Measurements from ENCODE around the gene PPP2R5D. TPM values are rescaled to one million over a fixed set of nuclear protein-coding genes. Genes with fewer than 3 reads are reported as not detected.

Gene PPP2R5D
- total RNA-seq, 2 donors from 2014 or later, result 57.5 to 59.1 TPM

- Mint-ChIP-seq H3K4me3 (no peak overlapping the region), H3K27me3 (ENCODE audit: insufficient read depth) (no peaks in the 10 kb centered on the region), H3K9me3 (no peaks in the 10 kb centered on the region), H3K36me3 (ENCODE audit: low read depth) (peaks cover 61% of the 10 kb centered on the region), H3K27ac (no peak overlapping the region), H3K4me1 (peaks cover 6% of the 10 kb centered on the region)
- Histone ChIP-seq H3K36me3 (ENCODE audit: control insufficient read depth, insufficient read depth, low read length) (peaks cover 67% of the 10 kb centered on the region), H3K4me3 (ENCODE audit: low read length) (no peak overlapping the region), H3K4me1 (ENCODE audit: control insufficient read depth, insufficient read depth, low read length) (peaks cover 5% of the 10 kb centered on the region), H3K27me3 (ENCODE audit: control insufficient read depth, insufficient read depth, low read length, poor library complexity, severe bottlenecking) (no peaks in the 10 kb centered on the region), H3K9me3 (ENCODE audit: control insufficient read depth, low read length) (no peaks in the 10 kb centered on the region), H3K9ac (ENCODE audit: extremely low read depth, low read length, poor library complexity, severe bottlenecking) (no peak overlapping the region), H3K27ac (ENCODE audit: low read depth, low read length) (no peak overlapping the region)
- WGBS, 2 experiments (ENCODE audit: insufficient coverage in 1 of 2, insufficient read length in 1 of 2), result 92 to 97% methylated on average over 5 to 13 of the region's 13 CpGs
- TF ChIP-seq, protein P1, sequence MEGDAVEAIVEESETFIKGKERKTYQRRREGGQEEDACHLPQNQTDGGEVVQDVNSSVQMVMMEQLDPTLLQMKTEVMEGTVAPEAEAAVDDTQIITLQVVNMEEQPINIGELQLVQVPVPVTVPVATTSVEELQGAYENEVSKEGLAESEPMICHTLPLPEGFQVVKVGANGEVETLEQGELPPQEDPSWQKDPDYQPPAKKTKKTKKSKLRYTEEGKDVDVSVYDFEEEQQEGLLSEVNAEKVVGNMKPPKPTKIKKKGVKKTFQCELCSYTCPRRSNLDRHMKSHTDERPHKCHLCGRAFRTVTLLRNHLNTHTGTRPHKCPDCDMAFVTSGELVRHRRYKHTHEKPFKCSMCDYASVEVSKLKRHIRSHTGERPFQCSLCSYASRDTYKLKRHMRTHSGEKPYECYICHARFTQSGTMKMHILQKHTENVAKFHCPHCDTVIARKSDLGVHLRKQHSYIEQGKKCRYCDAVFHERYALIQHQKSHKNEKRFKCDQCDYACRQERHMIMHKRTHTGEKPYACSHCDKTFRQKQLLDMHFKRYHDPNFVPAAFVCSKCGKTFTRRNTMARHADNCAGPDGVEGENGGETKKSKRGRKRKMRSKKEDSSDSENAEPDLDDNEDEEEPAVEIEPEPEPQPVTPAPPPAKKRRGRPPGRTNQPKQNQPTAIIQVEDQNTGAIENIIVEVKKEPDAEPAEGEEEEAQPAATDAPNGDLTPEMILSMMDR (conservative IDR thresholded peaks at IDR 0.05), result no peak
- no peak for DNase-seq
These were observed 46.6 kb upstream of the PPP2R5D start for GRCh38 chr6:42937548-42938427.

DNA sequence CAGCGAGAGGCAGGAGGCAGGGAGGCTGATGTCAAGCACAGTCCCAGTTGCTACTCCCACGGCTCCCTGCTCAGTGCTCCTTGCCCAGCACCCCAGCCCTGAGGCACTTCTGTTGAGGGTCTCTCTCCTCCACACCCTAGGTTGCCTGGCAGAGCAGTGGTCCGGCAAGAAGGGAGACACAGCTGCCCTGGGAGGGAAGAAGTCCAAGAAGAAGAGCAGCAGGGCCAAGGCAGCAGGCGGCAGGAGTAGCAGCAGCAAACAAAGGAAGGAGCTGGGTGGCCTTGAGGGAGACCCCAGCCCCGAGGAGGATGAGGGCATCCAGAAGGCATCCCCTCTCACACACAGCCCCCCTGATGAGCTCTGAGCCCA is 46.0 kb upstream of the PPP2R5D start:
- Mint-ChIP-seq H3K27ac (no peak overlapping the region), H3K9me3 (no peaks in the 10 kb centered on the region)
- H3K9ac ChIP-seq (ENCODE audit: extremely low read depth, low read length, poor library complexity, severe bottlenecking), result no peak overlapping the region

GRCh38 chr6:42938987-42939809 is 45.2 kb upstream of the PPP2R5D start:
- no peaks in the 10 kb centered on the region for H3K9me3 Mint-ChIP-seq
- TF ChIP-seq, protein P1 (conservative IDR thresholded peaks at IDR 0.05), result no peak
- H3K4me1 Mint-ChIP-seq, result no peaks in the 10 kb centered on the region
- H3K36me3 ChIP-seq (ENCODE audit: control insufficient read depth, insufficient read depth, low read length), result peaks cover 63% of the 10 kb centered on the region
- H3K36me3 Mint-ChIP-seq (ENCODE audit: low read depth), result peaks cover 63% of the 10 kb centered on the region
- no peak overlapping the region for H3K9ac ChIP-seq (ENCODE audit: extremely low read depth, low read length, poor library complexity, severe bottlenecking)
- no peak overlapping the region for H3K27ac ChIP-seq (ENCODE audit: low read depth, low read length)
- no peak overlapping the region for H3K4me3 ChIP-seq (ENCODE audit: low read length)
- no peaks in the 10 kb centered on the region for H3K9me3 ChIP-seq (ENCODE audit: control insufficient read depth, low read length)
- no peak overlapping the region for H3K4me3 Mint-ChIP-seq
- DNase-seq, result no peak
- no peaks in the 10 kb centered on the region for H3K27me3 Mint-ChIP-seq (ENCODE audit: insufficient read depth)
- H3K4me1 ChIP-seq (ENCODE audit: control insufficient read depth, insufficient read depth, low read length), result no peaks in the 10 kb centered on the region
- WGBS, 2 experiments (ENCODE audit: insufficient coverage in 1 of 2, insufficient read length in 1 of 2), result 90 to 92% methylated on average over 9 of the region's 9 CpGs
- no peaks in the 10 kb centered on the region for H3K27me3 ChIP-seq (ENCODE audit: control insufficient read depth, insufficient read depth, low read length, poor library complexity, severe bottlenecking)
- H3K27ac Mint-ChIP-seq, result no peak overlapping the region

More for the DNA sequence above, 46.0 kb upstream of the PPP2R5D start:
- no peak overlapping the region for H3K4me3 Mint-ChIP-seq
- no peaks in the 10 kb centered on the region for H3K27me3 Mint-ChIP-seq (ENCODE audit: insufficient read depth)
- TF ChIP-seq, protein P1 (conservative IDR thresholded peaks at IDR 0.05), result no peak
- 90 to 95% methylated on average over 2 to 5 of the region's 5 CpGs for WGBS, 2 experiments (ENCODE audit: insufficient coverage in 1 of 2, insufficient read length in 1 of 2)
- Histone ChIP-seq H3K9me3 (ENCODE audit: control insufficient read depth, low read length) (no peaks in the 10 kb centered on the region), H3K4me1 (ENCODE audit: control insufficient read depth, insufficient read depth, low read length) (no peaks in the 10 kb centered on the region), H3K27me3 (ENCODE audit: control insufficient read depth, insufficient read depth, low read length, poor library complexity, severe bottlenecking) (no peaks in the 10 kb centered on the region), H3K4me3 (ENCODE audit: low read length) (no peak overlapping the region), H3K27ac (ENCODE audit: low read depth, low read length) (no peak overlapping the region), H3K36me3 (ENCODE audit: control insufficient read depth, insufficient read depth, low read length) (peaks cover 64% of the 10 kb centered on the region)
- H3K4me1 Mint-ChIP-seq, result no peaks in the 10 kb centered on the region
- DNase-seq, result no peak
- peaks cover 60% of the 10 kb centered on the region for H3K36me3 Mint-ChIP-seq (ENCODE audit: low read depth)

Data from endodermal cell (in vitro differentiated cells).